ENCODE data around the gene STARD3.

DNA sequence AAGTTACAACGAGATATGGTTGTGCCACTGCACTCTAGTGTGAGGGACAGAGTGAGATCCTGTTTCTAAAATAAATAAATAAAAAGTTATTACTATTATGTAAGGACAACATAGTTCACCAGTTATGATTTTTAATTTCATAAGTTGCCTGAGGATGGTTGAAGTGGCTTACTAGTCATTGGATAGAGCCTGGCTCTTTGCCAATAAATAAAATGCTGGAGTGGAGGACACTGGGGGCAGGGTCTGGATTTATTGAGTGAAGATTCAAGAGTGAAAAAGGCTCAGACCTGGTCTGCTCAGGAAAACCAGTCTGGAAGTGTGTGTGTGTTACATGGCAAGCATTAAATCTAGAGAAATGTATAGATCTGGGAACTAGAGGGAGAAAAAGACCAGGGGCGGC, 2.1 kb downstream of the STARD3 start:
- no peak for TF ChIP-seq GATA2 (IDR thresholded peaks at IDR 0.05; ENCODE audit: low read depth, low read length)
- TF ChIP-seq GATA3 (IDR thresholded peaks at IDR 0.05; ENCODE audit: low read depth, low read length): no peak

All from SH-SY5Y (cell line).